ENCODE data around the gene PITPNB.
A peak's percentile ranks its signal among the peaks of the same experiment; 100 is the strongest.

PITPNB gene

GRCh38 chr22:27804470-27805297, 114.4 kb downstream of the PITPNB start:
- H3K27me3 ChIP-seq (ENCODE audit: low read depth, low read length): no peaks in the 10 kb centered on the region
- H3K4me1 ChIP-seq (ENCODE audit: low read length): peaks cover 5% of the 10 kb centered on the region; the same call in 1 of the 2 replicates
- H3K9ac ChIP-seq (ENCODE audit: low read length): no peak overlapping the region
- H3K4me2 ChIP-seq (ENCODE audit: low read length): no peak overlapping the region
- no peak for TF ChIP-seq EZH2phosphoT487 (IDR thresholded peaks at IDR 0.05; ENCODE audit: low read depth)
- TF ChIP-seq, protein P1, sequence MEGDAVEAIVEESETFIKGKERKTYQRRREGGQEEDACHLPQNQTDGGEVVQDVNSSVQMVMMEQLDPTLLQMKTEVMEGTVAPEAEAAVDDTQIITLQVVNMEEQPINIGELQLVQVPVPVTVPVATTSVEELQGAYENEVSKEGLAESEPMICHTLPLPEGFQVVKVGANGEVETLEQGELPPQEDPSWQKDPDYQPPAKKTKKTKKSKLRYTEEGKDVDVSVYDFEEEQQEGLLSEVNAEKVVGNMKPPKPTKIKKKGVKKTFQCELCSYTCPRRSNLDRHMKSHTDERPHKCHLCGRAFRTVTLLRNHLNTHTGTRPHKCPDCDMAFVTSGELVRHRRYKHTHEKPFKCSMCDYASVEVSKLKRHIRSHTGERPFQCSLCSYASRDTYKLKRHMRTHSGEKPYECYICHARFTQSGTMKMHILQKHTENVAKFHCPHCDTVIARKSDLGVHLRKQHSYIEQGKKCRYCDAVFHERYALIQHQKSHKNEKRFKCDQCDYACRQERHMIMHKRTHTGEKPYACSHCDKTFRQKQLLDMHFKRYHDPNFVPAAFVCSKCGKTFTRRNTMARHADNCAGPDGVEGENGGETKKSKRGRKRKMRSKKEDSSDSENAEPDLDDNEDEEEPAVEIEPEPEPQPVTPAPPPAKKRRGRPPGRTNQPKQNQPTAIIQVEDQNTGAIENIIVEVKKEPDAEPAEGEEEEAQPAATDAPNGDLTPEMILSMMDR (IDR thresholded peaks at IDR 0.05; ENCODE audit: low read depth, low read length): peak; percentile 80
- H3K27ac ChIP-seq (ENCODE audit: low read length): no peak overlapping the region
- H4K20me1 ChIP-seq (ENCODE audit: insufficient read depth, low read length): no peaks in the 10 kb centered on the region
- H3K4me3 ChIP-seq (ENCODE audit: low read length): no peak overlapping the region
- no peaks in the 10 kb centered on the region for H3K79me2 ChIP-seq (ENCODE audit: low read length)
- H3K9me3 ChIP-seq (ENCODE audit: insufficient read depth, low read length): no peaks in the 10 kb centered on the region
- peak overlapping the region; percentile 26; the same call in 1 of the 2 replicates for H2AFZ ChIP-seq (ENCODE audit: low read depth, low read length)
- no peaks in the 10 kb centered on the region for H3K36me3 ChIP-seq (replicated peaks; ENCODE audit: low read depth, low read length)

DNA sequence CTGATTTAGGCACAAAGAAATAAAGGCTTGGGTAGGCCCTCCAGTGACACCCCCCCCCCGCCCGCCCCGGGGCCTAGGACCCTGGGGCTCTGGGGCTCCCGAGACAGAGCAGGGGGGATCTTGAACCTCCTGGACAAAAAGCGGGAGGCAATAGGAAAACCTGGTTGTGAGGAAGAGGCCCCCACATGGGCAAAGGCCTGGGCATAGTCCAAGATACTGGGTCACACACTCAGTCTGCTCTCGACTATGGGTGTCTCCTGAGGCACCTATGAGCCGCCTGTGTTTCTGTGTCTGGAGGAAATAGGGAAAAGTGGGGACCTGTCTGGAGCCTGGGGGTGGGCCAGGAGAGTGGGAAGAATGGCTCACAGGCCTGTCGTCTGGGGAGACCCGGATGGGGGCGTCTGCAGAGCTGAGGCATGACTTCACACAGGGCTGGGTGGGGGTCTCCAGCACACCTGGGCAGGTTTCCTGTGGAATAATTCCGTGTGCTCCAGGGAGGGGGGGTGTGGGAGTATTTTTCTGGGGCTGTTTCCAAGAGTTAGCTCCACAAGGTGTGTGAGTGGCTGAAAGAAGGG, 115.1 kb downstream of the PITPNB start:
- Histone ChIP-seq H3K79me2 (ENCODE audit: low read length) (no peaks in the 10 kb centered on the region), H3K9ac (ENCODE audit: low read length) (no peak overlapping the region), H2AFZ (ENCODE audit: low read depth, low read length) (no peak overlapping the region), H3K27me3 (ENCODE audit: low read depth, low read length) (no peaks in the 10 kb centered on the region), H3K4me3 (ENCODE audit: low read length) (no peak overlapping the region), H3K4me2 (ENCODE audit: low read length) (no peak overlapping the region), H3K9me3 (ENCODE audit: insufficient read depth, low read length) (no peaks in the 10 kb centered on the region), H4K20me1 (ENCODE audit: insufficient read depth, low read length) (no peaks in the 10 kb centered on the region), H3K27ac (ENCODE audit: low read length) (no peak overlapping the region), H3K4me1 (ENCODE audit: low read length) (peaks cover 5% of the 10 kb centered on the region; the same call in 1 of the 2 replicates), H3K36me3 (replicated peaks; ENCODE audit: low read depth, low read length) (no peaks in the 10 kb centered on the region)
- no peak for TF ChIP-seq EZH2phosphoT487 (IDR thresholded peaks at IDR 0.05; ENCODE audit: low read depth)
- TF ChIP-seq, protein P1 (IDR thresholded peaks at IDR 0.05; ENCODE audit: low read depth, low read length): no peak

- Histone ChIP-seq H3K36me3 (replicated peaks; ENCODE audit: low read depth, low read length) (no peaks in the 10 kb centered on the region), H4K20me1 (ENCODE audit: insufficient read depth, low read length) (no peaks in the 10 kb centered on the region), H3K4me2 (ENCODE audit: low read length) (no peak overlapping the region), H3K9ac (ENCODE audit: low read length) (no peak overlapping the region), H3K27ac (ENCODE audit: low read length) (no peak overlapping the region), H3K4me3 (ENCODE audit: low read length) (no peak overlapping the region), H3K27me3 (ENCODE audit: low read depth, low read length) (no peaks in the 10 kb centered on the region), H3K4me1 (ENCODE audit: low read length) (peaks cover 5% of the 10 kb centered on the region; the same call in 1 of the 2 replicates), H3K9me3 (ENCODE audit: insufficient read depth, low read length) (no peaks in the 10 kb centered on the region), H2AFZ (ENCODE audit: low read depth, low read length) (no peak overlapping the region), H3K79me2 (ENCODE audit: low read length) (no peaks in the 10 kb centered on the region)
- TF ChIP-seq, protein P1 (IDR thresholded peaks at IDR 0.05; ENCODE audit: low read depth, low read length): no peak
- no peak for TF ChIP-seq EZH2phosphoT487 (IDR thresholded peaks at IDR 0.05; ENCODE audit: low read depth)
Observed at GRCh38 chr22:27802346-27803073, 116.5 kb downstream of the PITPNB start.

Data from OCI-LY3 (cell line).